Tibial artery (tissue), 4 donors: ENCODE data around the gene ACLY.

Experiments
- DNase-seq, 2 donors: peaks; one replicate each; pipeline ENCODE4 v3.0.0-alpha.2; 2019
- H3K27ac ChIP-seq, 2 donors: fragments of 200-600 bp; sonication (generic) in 1 of 2; 1 replicate in 1 of 2; 2 replicates in 1 of 2; pipeline ENCODE4 v1.5.1; 2018 to 2019; ENCODE audit warnings: mild to moderate bottlenecking in 1 of 2
- H3K27me3 ChIP-seq, 2 donors: fragments of 200-600 bp; sonication (generic) in 1 of 2; one replicate each; pipeline versions ENCODE4 v1.5.1 to v1.6.0; 2016 to 2019
- H3K36me3 ChIP-seq, 3 donors: fragments of 200-600 bp; sonication (generic) in 2 of 3; one replicate each; pipeline ENCODE4 v1.5.1; 2016 to 2019; ENCODE audit warnings: mild to moderate bottlenecking in 2 of 3
- H3K4me1 ChIP-seq, 4 donors: fragments of 200-600 bp; sonication (generic) in 2 of 4; 1 replicate in 3 of 4; 2 replicates in 1 of 4; pipeline ENCODE4 v1.5.1; 2016 to 2019
- H3K4me3 ChIP-seq, 2 donors: fragments of 200-600 bp; sonication (generic) in 1 of 2; 1 replicate in 1 of 2; 2 replicates in 1 of 2; pipeline ENCODE4 v1.5.1; 2018 to 2019; ENCODE audit warnings: mild to moderate bottlenecking in 2 of 2
- H3K9me3 ChIP-seq, 3 donors: fragments of 200-600 bp; sonication (generic) in 1 of 3; one replicate each; pipeline ENCODE4 v1.5.1; 2016 to 2019
- intact Hi-C: fragments of 100-400 bp; cut with DNase I; formaldehyde crosslinking; loops from one replicate; pipeline ENCODE4 v1.15.0; 2023; ENCODE audit warnings: low total_unique reads
- TF ChIP-seq, protein P1 (sequence below), 2 experiments: fragments of 200-600 bp in 1 of 2; fragments of 450-650 bp in 1 of 2; IDR thresholded peaks; one replicate each; pipeline ENCODE4 v1.5.1; 2017 to 2019; ENCODE audit warnings: antibody characterized with exemption in 2 of 2, mild to moderate bottlenecking in 1 of 2, moderate library complexity in 1 of 2

The ACLY gene

GRCh38 chr17:41896726-41897125 lies 22.0 kb downstream of the ACLY start:
- Histone ChIP-seq H3K27me3 (no peaks in the 10 kb centered on the region), H3K36me3 (peaks cover 68 to 100% (median 91%) of the 10 kb centered on the region in 3 donors), H3K4me3 (no peak overlapping the region), H3K9me3 (no peaks in the 10 kb centered on the region), H3K4me1 (no peaks in the 10 kb centered on the region), H3K27ac (no peak overlapping the region)
- intact Hi-C loops = no loop called here
- TF ChIP-seq, protein P1, sequence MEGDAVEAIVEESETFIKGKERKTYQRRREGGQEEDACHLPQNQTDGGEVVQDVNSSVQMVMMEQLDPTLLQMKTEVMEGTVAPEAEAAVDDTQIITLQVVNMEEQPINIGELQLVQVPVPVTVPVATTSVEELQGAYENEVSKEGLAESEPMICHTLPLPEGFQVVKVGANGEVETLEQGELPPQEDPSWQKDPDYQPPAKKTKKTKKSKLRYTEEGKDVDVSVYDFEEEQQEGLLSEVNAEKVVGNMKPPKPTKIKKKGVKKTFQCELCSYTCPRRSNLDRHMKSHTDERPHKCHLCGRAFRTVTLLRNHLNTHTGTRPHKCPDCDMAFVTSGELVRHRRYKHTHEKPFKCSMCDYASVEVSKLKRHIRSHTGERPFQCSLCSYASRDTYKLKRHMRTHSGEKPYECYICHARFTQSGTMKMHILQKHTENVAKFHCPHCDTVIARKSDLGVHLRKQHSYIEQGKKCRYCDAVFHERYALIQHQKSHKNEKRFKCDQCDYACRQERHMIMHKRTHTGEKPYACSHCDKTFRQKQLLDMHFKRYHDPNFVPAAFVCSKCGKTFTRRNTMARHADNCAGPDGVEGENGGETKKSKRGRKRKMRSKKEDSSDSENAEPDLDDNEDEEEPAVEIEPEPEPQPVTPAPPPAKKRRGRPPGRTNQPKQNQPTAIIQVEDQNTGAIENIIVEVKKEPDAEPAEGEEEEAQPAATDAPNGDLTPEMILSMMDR (IDR thresholded peaks at IDR 0.05) = no peak
- DNase-seq = no peak

DNA sequence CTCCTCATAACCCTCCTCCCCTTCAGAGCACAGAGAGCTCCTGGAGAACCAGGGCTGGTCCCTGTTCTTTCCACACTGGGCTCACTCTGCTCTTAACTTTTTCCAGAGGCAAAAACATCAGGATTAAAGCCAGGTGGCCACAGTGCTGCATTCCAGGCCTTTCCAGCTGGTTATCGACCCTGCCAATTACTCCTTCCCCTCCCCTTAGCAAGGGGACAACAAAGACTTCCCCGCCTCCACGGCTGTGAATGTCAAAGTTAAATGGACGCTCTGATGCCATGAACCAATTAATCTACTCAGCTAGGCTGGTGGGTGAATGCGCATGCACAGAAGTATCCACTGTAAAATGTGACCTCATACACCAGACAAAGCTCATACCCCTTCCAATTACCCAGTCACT lies 23.1 kb downstream of the ACLY start:
- H3K36me3 ChIP-seq = peaks cover 73 to 98% (median 91%) of the 10 kb centered on the region in 3 donors
- intact Hi-C loops = no loop called here
- no peaks in the 10 kb centered on the region for H3K27me3 ChIP-seq
- DNase-seq = no peak
- H3K27ac ChIP-seq = no peak overlapping the region
- H3K4me3 ChIP-seq = no peak overlapping the region
- TF ChIP-seq, protein P1 (IDR thresholded peaks at IDR 0.05) = no peak
- no peaks in the 10 kb centered on the region for H3K9me3 ChIP-seq
- no peaks in the 10 kb centered on the region for H3K4me1 ChIP-seq

DNA sequence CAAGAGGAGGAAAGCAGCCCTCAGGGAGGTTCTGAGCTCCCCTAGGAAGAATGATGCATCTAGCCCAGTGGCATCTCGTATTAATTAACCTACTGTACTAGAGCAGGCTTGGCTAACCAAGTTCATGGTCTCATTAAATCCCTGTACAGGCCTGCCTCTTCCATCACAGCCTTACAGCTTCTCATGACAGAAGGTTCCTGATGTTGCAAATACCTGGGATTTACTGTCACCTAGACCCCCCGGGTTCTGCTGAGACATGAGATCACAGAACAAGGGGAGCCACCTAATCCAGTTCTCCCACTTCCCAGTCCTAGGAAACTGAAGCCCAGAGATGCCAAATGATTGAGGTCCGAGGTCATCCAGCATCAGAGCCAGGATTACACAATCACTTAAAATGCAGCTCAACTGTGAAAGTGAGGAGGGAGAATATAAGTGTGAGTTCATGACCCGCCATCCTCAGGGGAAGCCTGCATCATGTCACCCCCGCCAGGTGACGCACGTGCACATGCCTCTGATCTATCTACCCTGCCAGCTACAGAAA lies 23.9 kb downstream of the ACLY start:
- TF ChIP-seq, protein P1 (IDR thresholded peaks at IDR 0.05) = no peak
- no peaks in the 10 kb centered on the region for H3K9me3 ChIP-seq
- peaks cover 74 to 98% (median 85%) of the 10 kb centered on the region in 3 donors for H3K36me3 ChIP-seq
- no peak overlapping the region for H3K27ac ChIP-seq
- H3K27me3 ChIP-seq = no peaks in the 10 kb centered on the region
- intact Hi-C loops = no loop called here
- no peak for DNase-seq
- H3K4me3 ChIP-seq = no peak overlapping the region
- no peaks in the 10 kb centered on the region for H3K4me1 ChIP-seq

- no peak for DNase-seq
- no peaks in the 10 kb centered on the region for H3K27me3 ChIP-seq
- intact Hi-C loops = no loop called here
- H3K4me1 ChIP-seq = no peaks in the 10 kb centered on the region
- no peak overlapping the region for H3K4me3 ChIP-seq
- peaks cover 71 to 97% (median 83%) of the 10 kb centered on the region in 3 donors for H3K36me3 ChIP-seq
- no peaks in the 10 kb centered on the region for H3K9me3 ChIP-seq
- TF ChIP-seq, protein P1 (IDR thresholded peaks at IDR 0.05) = no peak
- H3K27ac ChIP-seq = no peak overlapping the region
Observed at GRCh38 chr17:41893384-41893783, 25.4 kb downstream of the ACLY start.

- Histone ChIP-seq H3K27ac (no peak overlapping the region), H3K9me3 (no peaks in the 10 kb centered on the region), H3K36me3 (peaks cover 72 to 97% (median 83%) of the 10 kb centered on the region in 3 donors), H3K4me3 (no peak overlapping the region), H3K4me1 (no peaks in the 10 kb centered on the region), H3K27me3 (no peaks in the 10 kb centered on the region)
- no peak for DNase-seq
- TF ChIP-seq, protein P1 (IDR thresholded peaks at IDR 0.05) = no peak
- intact Hi-C loops = no loop called here
Observed at GRCh38 chr17:41892021-41892376, 26.8 kb downstream of the ACLY start.
